ENCODE measurements around the gene ANXA2R.
A peak's percentile ranks its signal among the peaks of the same experiment; 100 is the strongest.
"Not testable (repeated sequence)": the region's sequence is repeated elsewhere in the genome, so short reads cannot be mapped to it uniquely, and the experiment has no call there.

Gene ANXA2R

GRCh38 chr5:43055098-43055497 lies 15.0 kb upstream of the ANXA2R start:
- not testable (repeated sequence) for H3K4me3 ChIP-seq (ENCODE audit: low read depth in 1 of 2, low read length in 2 of 2); H3K36me3 ChIP-seq (ENCODE audit: control insufficient read depth in 1 of 2, insufficient read depth in 2 of 2, low read length in 2 of 2); H3K27me3 ChIP-seq (ENCODE audit: control insufficient read depth in 1 of 2, insufficient read depth in 2 of 2, low read length in 2 of 2); H3K27ac ChIP-seq (ENCODE audit: low read depth, low read length); H3K9ac ChIP-seq (ENCODE audit: low read depth in 1 of 2, low read length in 2 of 2); H3K9me3 ChIP-seq (ENCODE audit: control insufficient read depth in 1 of 2, low read length in 2 of 2); H3K4me1 ChIP-seq (ENCODE audit: control insufficient read depth in 1 of 2, insufficient read depth in 2 of 2, low read length in 2 of 2)

GRCh38 chr5:43051684-43052083 lies 11.6 kb upstream of the ANXA2R start:
- H3K9ac ChIP-seq (ENCODE audit: low read depth in 1 of 2, low read length in 2 of 2), result no peak overlapping the region
- no peaks in the 10 kb centered on the region for H3K9me3 ChIP-seq (ENCODE audit: control insufficient read depth in 1 of 2, low read length in 2 of 2)
- H3K4me1 ChIP-seq (ENCODE audit: control insufficient read depth in 1 of 2, insufficient read depth in 2 of 2, low read length in 2 of 2), result no peaks in the 10 kb centered on the region
- no peaks in the 10 kb centered on the region for H3K36me3 ChIP-seq (ENCODE audit: control insufficient read depth in 1 of 2, insufficient read depth in 2 of 2, low read length in 2 of 2)
- no peak overlapping the region for H3K4me3 ChIP-seq (ENCODE audit: low read depth in 1 of 2, low read length in 2 of 2)
- no peak overlapping the region for H3K27ac ChIP-seq (ENCODE audit: low read depth, low read length)
- H3K27me3 ChIP-seq (ENCODE audit: control insufficient read depth in 1 of 2, insufficient read depth in 2 of 2, low read length in 2 of 2), result no peaks in the 10 kb centered on the region

GRCh38 chr5:43050384-43050783 lies 10.3 kb upstream of the ANXA2R start:
- Histone ChIP-seq H3K4me1 (ENCODE audit: control insufficient read depth in 1 of 2, insufficient read depth in 2 of 2, low read length in 2 of 2) (no peaks in the 10 kb centered on the region), H3K4me3 (ENCODE audit: low read depth in 1 of 2, low read length in 2 of 2) (no peak overlapping the region), H3K27ac (ENCODE audit: low read depth, low read length) (no peak overlapping the region), H3K36me3 (ENCODE audit: control insufficient read depth in 1 of 2, insufficient read depth in 2 of 2, low read length in 2 of 2) (no peaks in the 10 kb centered on the region), H3K9ac (ENCODE audit: low read depth in 1 of 2, low read length in 2 of 2) (no peak overlapping the region), H3K9me3 (ENCODE audit: control insufficient read depth in 1 of 2, low read length in 2 of 2) (no peaks in the 10 kb centered on the region), H3K27me3 (ENCODE audit: control insufficient read depth in 1 of 2, insufficient read depth in 2 of 2, low read length in 2 of 2) (no peaks in the 10 kb centered on the region)

GRCh38 chr5:43049236-43049635 lies 9.1 kb upstream of the ANXA2R start:
- no peaks in the 10 kb centered on the region for H3K36me3 ChIP-seq (ENCODE audit: control insufficient read depth in 1 of 2, insufficient read depth in 2 of 2, low read length in 2 of 2)
- H3K27me3 ChIP-seq (ENCODE audit: control insufficient read depth in 1 of 2, insufficient read depth in 2 of 2, low read length in 2 of 2), result peaks cover 3 to 9% of the 10 kb centered on the region in 2 donors
- H3K9me3 ChIP-seq (ENCODE audit: control insufficient read depth in 1 of 2, low read length in 2 of 2), result no peaks in the 10 kb centered on the region
- H3K9ac ChIP-seq (ENCODE audit: low read depth in 1 of 2, low read length in 2 of 2), result no peak overlapping the region
- H3K4me1 ChIP-seq (ENCODE audit: control insufficient read depth in 1 of 2, insufficient read depth in 2 of 2, low read length in 2 of 2), result peaks cover 0 to 3% of the 10 kb centered on the region in 2 donors
- H3K27ac ChIP-seq (ENCODE audit: low read depth, low read length), result no peak overlapping the region
- H3K4me3 ChIP-seq (ENCODE audit: low read depth in 1 of 2, low read length in 2 of 2), result no peak overlapping the region

GRCh38 chr5:43046474-43046873 lies 6.4 kb upstream of the ANXA2R start:
- H3K36me3 ChIP-seq (ENCODE audit: control insufficient read depth in 1 of 2, insufficient read depth in 2 of 2, low read length in 2 of 2), result no peaks in the 10 kb centered on the region
- H3K9ac ChIP-seq (ENCODE audit: low read depth in 1 of 2, low read length in 2 of 2), result no peak overlapping the region
- no peak overlapping the region for H3K27ac ChIP-seq (ENCODE audit: low read depth, low read length)
- H3K4me3 ChIP-seq (ENCODE audit: low read depth in 1 of 2, low read length in 2 of 2), result no peak overlapping the region
- H3K4me1 ChIP-seq (ENCODE audit: control insufficient read depth in 1 of 2, insufficient read depth in 2 of 2, low read length in 2 of 2), result peaks cover 10 to 16% of the 10 kb centered on the region in 2 donors
- H3K27me3 ChIP-seq (ENCODE audit: control insufficient read depth in 1 of 2, insufficient read depth in 2 of 2, low read length in 2 of 2), result peaks cover 4 to 24% of the 10 kb centered on the region in 2 donors
- no peaks in the 10 kb centered on the region for H3K9me3 ChIP-seq (ENCODE audit: control insufficient read depth in 1 of 2, low read length in 2 of 2)

- no peaks in the 10 kb centered on the region for H3K9me3 ChIP-seq (ENCODE audit: control insufficient read depth in 1 of 2, low read length in 2 of 2)
- peaks cover 10 to 16% of the 10 kb centered on the region in 2 donors for H3K4me1 ChIP-seq (ENCODE audit: control insufficient read depth in 1 of 2, insufficient read depth in 2 of 2, low read length in 2 of 2)
- H3K36me3 ChIP-seq (ENCODE audit: control insufficient read depth in 1 of 2, insufficient read depth in 2 of 2, low read length in 2 of 2), result no peaks in the 10 kb centered on the region
- peaks cover 4 to 29% of the 10 kb centered on the region in 2 donors for H3K27me3 ChIP-seq (ENCODE audit: control insufficient read depth in 1 of 2, insufficient read depth in 2 of 2, low read length in 2 of 2)
- no peak overlapping the region for H3K27ac ChIP-seq (ENCODE audit: low read depth, low read length)
- no peak overlapping the region for H3K4me3 ChIP-seq (ENCODE audit: low read depth in 1 of 2, low read length in 2 of 2)
- H3K9ac ChIP-seq (ENCODE audit: low read depth in 1 of 2, low read length in 2 of 2), result no peak overlapping the region
Measured at GRCh38 chr5:43045236-43045635, 5.1 kb upstream of the ANXA2R start.

GRCh38 chr5:43044181-43044914 lies 4.2 kb upstream of the ANXA2R start:
- no peaks in the 10 kb centered on the region for H3K36me3 ChIP-seq (ENCODE audit: control insufficient read depth in 1 of 2, insufficient read depth in 2 of 2, low read length in 2 of 2)
- H3K9me3 ChIP-seq (ENCODE audit: control insufficient read depth in 1 of 2, low read length in 2 of 2), result no peaks in the 10 kb centered on the region
- peaks cover 10 to 35% of the 10 kb centered on the region in 2 donors for H3K27me3 ChIP-seq (ENCODE audit: control insufficient read depth in 1 of 2, insufficient read depth in 2 of 2, low read length in 2 of 2)
- no peak overlapping the region for H3K9ac ChIP-seq (ENCODE audit: low read depth in 1 of 2, low read length in 2 of 2)
- H3K27ac ChIP-seq (ENCODE audit: low read depth, low read length), result no peak overlapping the region
- H3K4me3 ChIP-seq (ENCODE audit: low read depth in 1 of 2, low read length in 2 of 2), result no peak overlapping the region
- peaks cover 16% of the 10 kb centered on the region in 2 donors for H3K4me1 ChIP-seq (ENCODE audit: control insufficient read depth in 1 of 2, insufficient read depth in 2 of 2, low read length in 2 of 2)

GRCh38 chr5:43043400-43043756 lies 3.3 kb upstream of the ANXA2R start:
- Histone ChIP-seq H3K27ac (ENCODE audit: low read depth, low read length) (peak overlapping the region; percentile 90), H3K4me1 (ENCODE audit: control insufficient read depth in 1 of 2, insufficient read depth in 2 of 2, low read length in 2 of 2) (peaks cover 16 to 20% of the 10 kb centered on the region in 2 donors), H3K36me3 (ENCODE audit: control insufficient read depth in 1 of 2, insufficient read depth in 2 of 2, low read length in 2 of 2) (no peaks in the 10 kb centered on the region), H3K27me3 (ENCODE audit: control insufficient read depth in 1 of 2, insufficient read depth in 2 of 2, low read length in 2 of 2) (peaks cover 12 to 40% of the 10 kb centered on the region in 2 donors), H3K9me3 (ENCODE audit: control insufficient read depth in 1 of 2, low read length in 2 of 2) (no peaks in the 10 kb centered on the region), H3K4me3 (ENCODE audit: low read depth in 1 of 2, low read length in 2 of 2) (peak overlapping the region; percentile 81 to 84), H3K9ac (ENCODE audit: low read depth in 1 of 2, low read length in 2 of 2) (peak overlapping the region; percentile 73 to 81)

- Histone ChIP-seq H3K4me3 (ENCODE audit: low read depth in 1 of 2, low read length in 2 of 2) (peak overlapping the region; percentile 81 to 84), H3K9me3 (ENCODE audit: control insufficient read depth in 1 of 2, low read length in 2 of 2) (no peaks in the 10 kb centered on the region), H3K4me1 (ENCODE audit: control insufficient read depth in 1 of 2, insufficient read depth in 2 of 2, low read length in 2 of 2) (peaks cover 20 to 26% of the 10 kb centered on the region in 2 donors), H3K27ac (ENCODE audit: low read depth, low read length) (peak overlapping the region; percentile 90), H3K27me3 (ENCODE audit: control insufficient read depth in 1 of 2, insufficient read depth in 2 of 2, low read length in 2 of 2) (peaks cover 15 to 44% of the 10 kb centered on the region in 2 donors), H3K9ac (ENCODE audit: low read depth in 1 of 2, low read length in 2 of 2) (peak overlapping the region; percentile 73 to 81), H3K36me3 (ENCODE audit: control insufficient read depth in 1 of 2, insufficient read depth in 2 of 2, low read length in 2 of 2) (no peaks in the 10 kb centered on the region)
Measured at GRCh38 chr5:43042626-43043399, 2.7 kb upstream of the ANXA2R start.

GRCh38 chr5:43042176-43042625 lies 2.1 kb upstream of the ANXA2R start:
- Histone ChIP-seq H3K4me3 (ENCODE audit: low read depth in 1 of 2, low read length in 2 of 2) (peak overlapping the region; percentile 81 to 84), H3K27me3 (ENCODE audit: control insufficient read depth in 1 of 2, insufficient read depth in 2 of 2, low read length in 2 of 2) (peaks cover 16 to 47% of the 10 kb centered on the region in 2 donors), H3K27ac (ENCODE audit: low read depth, low read length) (peak overlapping the region; percentile 90), H3K9ac (ENCODE audit: low read depth in 1 of 2, low read length in 2 of 2) (peak overlapping the region; percentile 73 to 81), H3K4me1 (ENCODE audit: control insufficient read depth in 1 of 2, insufficient read depth in 2 of 2, low read length in 2 of 2) (peaks cover 26 to 30% of the 10 kb centered on the region in 2 donors), H3K36me3 (ENCODE audit: control insufficient read depth in 1 of 2, insufficient read depth in 2 of 2, low read length in 2 of 2) (no peaks in the 10 kb centered on the region), H3K9me3 (ENCODE audit: control insufficient read depth in 1 of 2, low read length in 2 of 2) (no peaks in the 10 kb centered on the region)

Data from duodenal mucosa (tissue), 2 donors.